Measurements from ENCODE around the gene PAX5.

PAX5 gene

GRCh38 chr9:37031902-37032301 lies 2.2 kb downstream of the PAX5 start:
- no peak overlapping the region for H3K4me3 ChIP-seq (ENCODE audit: control insufficient read depth, low read depth, low read length)
- no peak for DNase-seq (ENCODE audit: low read depth)
- TF ChIP-seq CTCF (conservative IDR thresholded peaks at IDR 0.05; ENCODE audit: control insufficient read depth, insufficient read depth, low read depth, low read length): no peak

- no peak for TF ChIP-seq CTCF (conservative IDR thresholded peaks at IDR 0.05; ENCODE audit: control insufficient read depth, insufficient read depth, low read depth, low read length)
- no peak overlapping the region for H3K4me3 ChIP-seq (ENCODE audit: control insufficient read depth, low read depth, low read length)
- DNase-seq (ENCODE audit: low read depth): no peak
These were observed 3.0 kb downstream of the PAX5 start for GRCh38 chr9:37031081-37031480.

- TF ChIP-seq CTCF (conservative IDR thresholded peaks at IDR 0.05; ENCODE audit: control insufficient read depth, insufficient read depth, low read depth, low read length): no peak
- no peak for DNase-seq (ENCODE audit: low read depth)
- no peak overlapping the region for H3K4me3 ChIP-seq (ENCODE audit: control insufficient read depth, low read depth, low read length)
These were observed 3.5 kb downstream of the PAX5 start for GRCh38 chr9:37030611-37030939.

GRCh38 chr9:37029776-37030610 lies 4.1 kb downstream of the PAX5 start:
- DNase-seq (ENCODE audit: low read depth): no peak
- H3K4me3 ChIP-seq (ENCODE audit: control insufficient read depth, low read depth, low read length): no peak overlapping the region
- TF ChIP-seq CTCF (conservative IDR thresholded peaks at IDR 0.05; ENCODE audit: control insufficient read depth, insufficient read depth, low read depth, low read length): no peak

GRCh38 chr9:37029304-37029775 lies 4.7 kb downstream of the PAX5 start:
- H3K4me3 ChIP-seq (ENCODE audit: control insufficient read depth, low read depth, low read length): no peak overlapping the region
- TF ChIP-seq CTCF (conservative IDR thresholded peaks at IDR 0.05; ENCODE audit: control insufficient read depth, insufficient read depth, low read depth, low read length): no peak
- DNase-seq (ENCODE audit: low read depth): no peak

- no peak for TF ChIP-seq CTCF (conservative IDR thresholded peaks at IDR 0.05; ENCODE audit: control insufficient read depth, insufficient read depth, low read depth, low read length)
- no peak for DNase-seq (ENCODE audit: low read depth)
These were observed 5.5 kb downstream of the PAX5 start for GRCh38 chr9:37028420-37029031.

More at GRCh38 chr9:37028420-37029031, 5.5 kb downstream of the PAX5 start:
- H3K4me3 ChIP-seq (ENCODE audit: control insufficient read depth, low read depth, low read length): no peak overlapping the region

All from fibroblast of mammary gland (primary cell).